Gastrocnemius medialis (tissue), 4 donors: Measurements from ENCODE around the gene SEMA3D.

Experiments used
- POLR2A ChIP-seq, 2 donors: fragments of 450-650 bp; IDR thresholded peaks; one replicate each; pipeline ENCODE4 v1.6.1; 2017; ENCODE audit warnings: antibody characterized with exemption in 2 of 2, mild to moderate bottlenecking in 2 of 2, moderate library complexity in 2 of 2
- TF ChIP-seq, protein P1 (sequence below), 5 experiments: fragments of 450-650 bp in 3 of 5; fragments of 200-600 bp in 2 of 5; sonication (generic) in 2 of 5; IDR thresholded peaks in 4 of 5; conservative IDR thresholded peaks in 1 of 5; 1 replicate in 4 of 5; 2 replicates in 1 of 5; pipeline ENCODE4 v1.5.1; 2016 to 2019; ENCODE audit warnings: antibody characterized with exemption in 5 of 5, mild to moderate bottlenecking in 3 of 5, moderate library complexity in 3 of 5

DNA sequence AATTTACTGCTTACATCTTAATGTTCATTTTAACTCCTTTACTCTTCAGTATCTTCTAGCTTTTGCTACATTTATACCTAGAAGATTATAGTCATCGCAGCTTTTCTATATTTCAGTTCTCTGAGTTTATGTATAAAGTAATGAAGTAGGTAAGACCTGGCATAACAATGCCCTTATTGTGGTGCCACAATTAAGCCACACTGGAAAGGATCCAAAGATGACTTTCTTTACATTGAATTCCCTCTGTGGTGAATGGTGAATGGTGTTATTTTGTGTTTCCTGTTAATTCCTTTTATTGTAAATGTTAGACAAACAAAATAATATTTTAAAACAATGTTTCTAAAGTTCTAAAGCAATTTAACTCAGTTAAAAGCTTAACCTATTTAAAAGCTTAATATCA lies 36.2 kb downstream of the SEMA3D start:
- TF ChIP-seq POLR2A (IDR thresholded peaks at IDR 0.05) = no peak
- TF ChIP-seq, protein P1, sequence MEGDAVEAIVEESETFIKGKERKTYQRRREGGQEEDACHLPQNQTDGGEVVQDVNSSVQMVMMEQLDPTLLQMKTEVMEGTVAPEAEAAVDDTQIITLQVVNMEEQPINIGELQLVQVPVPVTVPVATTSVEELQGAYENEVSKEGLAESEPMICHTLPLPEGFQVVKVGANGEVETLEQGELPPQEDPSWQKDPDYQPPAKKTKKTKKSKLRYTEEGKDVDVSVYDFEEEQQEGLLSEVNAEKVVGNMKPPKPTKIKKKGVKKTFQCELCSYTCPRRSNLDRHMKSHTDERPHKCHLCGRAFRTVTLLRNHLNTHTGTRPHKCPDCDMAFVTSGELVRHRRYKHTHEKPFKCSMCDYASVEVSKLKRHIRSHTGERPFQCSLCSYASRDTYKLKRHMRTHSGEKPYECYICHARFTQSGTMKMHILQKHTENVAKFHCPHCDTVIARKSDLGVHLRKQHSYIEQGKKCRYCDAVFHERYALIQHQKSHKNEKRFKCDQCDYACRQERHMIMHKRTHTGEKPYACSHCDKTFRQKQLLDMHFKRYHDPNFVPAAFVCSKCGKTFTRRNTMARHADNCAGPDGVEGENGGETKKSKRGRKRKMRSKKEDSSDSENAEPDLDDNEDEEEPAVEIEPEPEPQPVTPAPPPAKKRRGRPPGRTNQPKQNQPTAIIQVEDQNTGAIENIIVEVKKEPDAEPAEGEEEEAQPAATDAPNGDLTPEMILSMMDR (IDR thresholded peaks at IDR 0.05 in 4 of 5, conservative IDR thresholded peaks at IDR 0.05 in 1 of 5) = no peak
